HepG2 (cell line): ENCODE data around the gene ANKRD11. TPM values are rescaled to one million over a fixed set of nuclear protein-coding genes. Genes with fewer than 3 reads are reported as not detected.

Source experiments
- AGO2 ChIP-seq: fragments of 200-400 bp; formaldehyde crosslinking; optimal IDR thresholded peaks from 2 replicates; pipeline ENCODE3; 2017; ENCODE audit warnings: mild to moderate bottlenecking, low read depth, low read length, moderate library complexity
- ARID2 ChIP-seq: sonication (generic); formaldehyde crosslinking; IDR thresholded peaks from 2 replicates; pipeline ENCODE4 v1.8.1; 2022; ENCODE audit warnings: mild to moderate bottlenecking, missing genetic modification reagents, borderline replicate concordance
- KDM1A ChIP-seq: IDR thresholded peaks from 2 replicates; pipeline ENCODE4 v1.6.1; 2016; ENCODE audit warnings: missing compliant biosample characterization
- NR2C2 ChIP-seq: sonication (generic); formaldehyde crosslinking; IDR thresholded peaks from 2 replicates; pipeline ENCODE4 v1.4.0; 2020; ENCODE audit warnings: missing genetic modification reagents, mild to moderate bottlenecking, moderate library complexity, borderline replicate concordance
- PAX8 ChIP-seq: sonication (generic); formaldehyde crosslinking; IDR thresholded peaks from 2 replicates; pipeline ENCODE4 v1.8.0; 2022; ENCODE audit warnings: mild to moderate bottlenecking, missing genetic modification reagents, borderline replicate concordance
- REXO4 ChIP-seq: sonication (generic); formaldehyde crosslinking; IDR thresholded peaks from 2 replicates; pipeline ENCODE4 v1.8.0; 2022; ENCODE audit warnings: missing genetic modification reagents, mild to moderate bottlenecking, borderline replicate concordance
- SRY ChIP-seq: sonication (generic); formaldehyde crosslinking; IDR thresholded peaks from 2 replicates; pipeline ENCODE4 v1.8.0; 2022; ENCODE audit warnings: mild to moderate bottlenecking, missing genetic modification reagents
- ZBTB7A ChIP-seq: sonication (generic); formaldehyde crosslinking; IDR thresholded peaks from 2 replicates; pipeline ENCODE4 v1.8.0; 2022; ENCODE audit warnings: mild to moderate bottlenecking, missing genetic modification reagents
- ZBTB7B ChIP-seq: sonication (generic); formaldehyde crosslinking; IDR thresholded peaks from 2 replicates; pipeline ENCODE4 v1.4.0; 2020; ENCODE audit warnings: missing genetic modification reagents
- ZFYVE20 ChIP-seq: sonication (generic); formaldehyde crosslinking; IDR thresholded peaks from 2 replicates; pipeline ENCODE4 v1.8.0; 2023; ENCODE audit warnings: low read depth, mild to moderate bottlenecking, moderate library complexity, missing genetic modification reagents, borderline replicate concordance
- ZMAT3 ChIP-seq: sonication (generic); formaldehyde crosslinking; conservative IDR thresholded peaks from 2 replicates; pipeline ENCODE4 v1.7.0; 2021; ENCODE audit warnings: missing genetic modification reagents
- ZMYM2 ChIP-seq: sonication (generic); formaldehyde crosslinking; IDR thresholded peaks from 2 replicates; pipeline ENCODE4 v1.8.0; 2022; ENCODE audit warnings: mild to moderate bottlenecking, missing genetic modification reagents
- ZNF33B ChIP-seq: sonication (generic); formaldehyde crosslinking; IDR thresholded peaks from 2 replicates; pipeline ENCODE4 v1.5.1; 2020; ENCODE audit warnings: mild to moderate bottlenecking, missing genetic modification reagents
- ZNF343 ChIP-seq: sonication (generic); formaldehyde crosslinking; IDR thresholded peaks from 2 replicates; pipeline ENCODE4 v1.4.0; 2020; ENCODE audit warnings: mild to moderate bottlenecking, missing genetic modification reagents
- ZNF350 ChIP-seq: sonication (generic); formaldehyde crosslinking; IDR thresholded peaks from 2 replicates; pipeline ENCODE4 v1.4.0; 2020; ENCODE audit warnings: mild to moderate bottlenecking, low read depth, missing genetic modification reagents, borderline replicate concordance
- ZNF562 ChIP-seq: sonication (generic); formaldehyde crosslinking; IDR thresholded peaks from 2 replicates; pipeline ENCODE4 v1.8.0; 2022; ENCODE audit warnings: missing genetic modification reagents, borderline replicate concordance
- ZNF780A ChIP-seq: sonication (generic); formaldehyde crosslinking; IDR thresholded peaks from 2 replicates; pipeline ENCODE4 v1.8.0; 2022; ENCODE audit warnings: mild to moderate bottlenecking, missing genetic modification reagents, moderate library complexity
- ZSCAN29 ChIP-seq: sonication (generic); formaldehyde crosslinking; conservative IDR thresholded peaks from 2 replicates; pipeline ENCODE4 v1.4.0; 2020; ENCODE audit warnings: mild to moderate bottlenecking, missing genetic modification reagents
- ZZZ3 ChIP-seq: sonication (generic); formaldehyde crosslinking; IDR thresholded peaks from 2 replicates; pipeline ENCODE4 v1.4.0; 2020; ENCODE audit warnings: missing genetic modification reagents, mild to moderate bottlenecking, borderline replicate concordance
- polyA plus RNA-seq, 8 experiments: library from polyadenylated mRNA; depleted of rRNA in 3 of 8; stranded (reverse) in 7 of 8; unstranded in 1 of 8; fragments of >200 nt; fragmentation: Illumina TruSeq in 4 of 8; extraction: Trizol in 4 of 8; gene quantifications; 2 replicates each; pipeline versions ENCODE4 v1.2.1 to v1.2.3, GENCODE V29; 2011 to 2016; ENCODE audit warnings: low read depth in 4 of 8, missing spikeins in 1 of 8, mixed read lengths in 1 of 8; ENCODE audit not compliant: insufficient read depth in 1 of 8
- total RNA-seq, 5 experiments: library from RNA; depleted of rRNA; stranded (reverse); fragments of >200 nt; fragmentation: Illumina TruSeq; extraction: Trizol; gene quantifications; 2 replicates each; pipeline ENCODE4 v1.2.3, GENCODE V29; 2016; ENCODE audit warnings: low read depth in 1 of 5
- TF ChIP-seq, protein P1 (sequence below): sonication (generic); formaldehyde crosslinking; IDR thresholded peaks from 2 replicates; pipeline ENCODE4 v1.4.0; 2020; ENCODE audit warnings: missing genetic modification reagents
- TF ChIP-seq, protein P2 (sequence below): IDR thresholded peaks from 2 replicates; pipeline ENCODE4 v1.6.1; 2012; ENCODE audit warnings: inconsistent platforms
- TF ChIP-seq, protein P3 (sequence below): sonication (generic); formaldehyde crosslinking; IDR thresholded peaks from 2 replicates; pipeline ENCODE4 v1.5.1; 2020; ENCODE audit warnings: missing genetic modification reagents, mild to moderate bottlenecking, borderline replicate concordance
- TF ChIP-seq, protein P4 (sequence below): sonication (generic); formaldehyde crosslinking; IDR thresholded peaks from 2 replicates; pipeline ENCODE4 v1.4.0; 2020; ENCODE audit warnings: missing genetic modification reagents

The ANKRD11 gene
- total and polyA plus RNA-seq, 2 of the 13 experiments (the other 11 are each of a cell fraction or from before 2014, with no cell fraction given) = 21.4 to 38.4 TPM

DNA sequence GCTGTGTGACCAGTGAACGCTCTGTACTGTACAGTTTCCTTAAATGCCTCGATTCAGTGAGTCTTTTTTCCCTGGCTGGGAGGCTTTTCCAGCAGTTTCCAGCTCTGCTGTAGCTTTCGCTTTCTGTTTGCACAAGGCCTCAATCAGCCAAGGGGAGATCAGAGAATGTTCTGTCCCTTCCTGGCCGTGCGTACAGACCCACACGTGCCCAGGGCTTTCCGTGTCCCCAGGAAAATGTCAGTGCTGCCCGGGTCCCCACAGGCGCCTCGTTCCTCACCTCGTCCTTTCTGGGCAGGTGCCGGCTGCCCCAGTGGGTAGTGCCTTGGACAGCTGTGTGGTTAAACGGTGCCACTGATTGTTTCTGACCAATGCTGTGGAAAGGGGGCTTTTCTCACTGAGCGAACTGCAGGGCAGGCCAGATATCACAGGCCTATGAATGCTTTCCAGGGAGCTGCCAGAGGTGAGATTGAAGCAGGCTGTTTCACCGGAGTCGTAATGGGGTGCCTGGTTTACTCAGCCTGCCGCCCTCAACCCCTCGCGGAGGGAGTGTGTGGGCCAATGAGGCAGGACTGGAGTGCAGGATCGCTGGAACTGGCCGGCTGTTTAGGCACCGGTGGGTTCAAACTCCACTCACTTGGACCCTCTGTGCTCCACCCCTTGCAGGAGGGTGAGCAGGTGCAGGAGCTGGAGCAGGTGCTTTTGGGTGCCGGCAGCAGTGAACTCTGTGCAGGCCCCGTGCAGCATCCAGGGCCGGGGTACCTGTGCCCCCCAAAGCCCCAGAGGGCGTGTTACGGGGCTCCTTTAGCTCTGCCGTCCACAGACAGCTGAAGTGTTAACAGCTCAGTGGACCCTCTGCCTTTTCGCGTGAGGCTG is 228.4 kb downstream of the ANKRD11 start (continued):
- TF ChIP-seq, protein P1, sequence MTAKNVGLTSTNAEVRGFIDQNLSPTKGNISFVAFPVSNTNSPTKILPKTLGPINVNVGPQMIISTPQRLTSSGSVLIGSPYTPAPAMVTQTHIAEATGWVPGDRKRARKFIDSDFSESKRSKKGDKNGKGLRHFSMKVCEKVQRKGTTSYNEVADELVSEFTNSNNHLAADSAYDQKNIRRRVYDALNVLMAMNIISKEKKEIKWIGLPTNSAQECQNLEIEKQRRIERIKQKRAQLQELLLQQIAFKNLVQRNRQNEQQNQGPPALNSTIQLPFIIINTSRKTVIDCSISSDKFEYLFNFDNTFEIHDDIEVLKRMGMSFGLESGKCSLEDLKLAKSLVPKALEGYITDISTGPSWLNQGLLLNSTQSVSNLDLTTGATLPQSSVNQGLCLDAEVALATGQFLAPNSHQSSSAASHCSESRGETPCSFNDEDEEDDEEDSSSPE (CRISPR knock-in tag) = peak; percentile 17; the same call in 1 of the 2 replicates
- TF ChIP-seq SRY (CRISPR knock-in tag) (0 out of 2 replicates have a peak, but pooled peaks have one; percentile 45), ZMAT3 (CRISPR knock-in tag) (peak; percentile 48; the same call in 1 of the 2 replicates), ZNF343 (CRISPR knock-in tag) (peak; percentile 81; the same call in 1 of the 2 replicates), KDM1A (no peak), ZNF562 (no peak; the same call in 1 of the 2 replicates), ZSCAN29 (0 out of 2 replicates have a peak, but pooled peaks have one; percentile 80), ARID2 (CRISPR knock-in tag) (peak; percentile 75; the same call in 1 of the 2 replicates), NR2C2 (CRISPR knock-in tag) (peak; percentile 15; the same call in 1 of the 2 replicates), ZMYM2 (CRISPR knock-in tag) (0 out of 2 replicates have a peak, but pooled peaks have one; percentile 63), AGO2 (peak; percentile 77), ZNF350 (CRISPR knock-in tag) (peak; percentile 34), ZNF33B (no peak), ZBTB7B (peak; percentile 64; the same call in 1 of the 2 replicates), ZNF780A (CRISPR knock-in tag) (peak; percentile 42; the same call in 1 of the 2 replicates), ZBTB7A (CRISPR knock-in tag) (peak; percentile 66; the same call in 1 of the 2 replicates), PAX8 (CRISPR knock-in tag) (no peak; the same call in 1 of the 2 replicates), REXO4 (CRISPR knock-in tag) (no peak), ZFYVE20 (no peak), ZZZ3 (CRISPR knock-in tag) (peak; percentile 12; the same call in 1 of the 2 replicates)
- TF ChIP-seq, protein P2, sequence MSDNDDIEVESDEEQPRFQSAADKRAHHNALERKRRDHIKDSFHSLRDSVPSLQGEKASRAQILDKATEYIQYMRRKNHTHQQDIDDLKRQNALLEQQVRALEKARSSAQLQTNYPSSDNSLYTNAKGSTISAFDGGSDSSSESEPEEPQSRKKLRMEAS = peak; percentile 77
- TF ChIP-seq, protein P3, sequence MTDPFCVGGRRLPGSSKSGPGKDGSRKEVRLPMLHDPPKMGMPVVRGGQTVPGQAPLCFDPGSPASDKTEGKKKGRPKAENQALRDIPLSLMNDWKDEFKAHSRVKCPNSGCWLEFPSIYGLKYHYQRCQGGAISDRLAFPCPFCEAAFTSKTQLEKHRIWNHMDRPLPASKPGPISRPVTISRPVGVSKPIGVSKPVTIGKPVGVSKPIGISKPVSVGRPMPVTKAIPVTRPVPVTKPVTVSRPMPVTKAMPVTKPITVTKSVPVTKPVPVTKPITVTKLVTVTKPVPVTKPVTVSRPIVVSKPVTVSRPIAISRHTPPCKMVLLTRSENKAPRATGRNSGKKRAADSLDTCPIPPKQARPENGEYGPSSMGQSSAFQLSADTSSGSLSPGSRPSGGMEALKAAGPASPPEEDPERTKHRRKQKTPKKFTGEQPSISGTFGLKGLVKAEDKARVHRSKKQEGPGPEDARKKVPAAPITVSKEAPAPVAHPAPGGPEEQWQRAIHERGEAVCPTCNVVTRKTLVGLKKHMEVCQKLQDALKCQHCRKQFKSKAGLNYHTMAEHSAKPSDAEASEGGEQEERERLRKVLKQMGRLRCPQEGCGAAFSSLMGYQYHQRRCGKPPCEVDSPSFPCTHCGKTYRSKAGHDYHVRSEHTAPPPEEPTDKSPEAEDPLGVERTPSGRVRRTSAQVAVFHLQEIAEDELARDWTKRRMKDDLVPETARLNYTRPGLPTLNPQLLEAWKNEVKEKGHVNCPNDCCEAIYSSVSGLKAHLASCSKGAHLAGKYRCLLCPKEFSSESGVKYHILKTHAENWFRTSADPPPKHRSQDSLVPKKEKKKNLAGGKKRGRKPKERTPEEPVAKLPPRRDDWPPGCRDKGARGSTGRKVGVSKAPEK (CRISPR knock-in tag) = peak; percentile 63; the same call in 1 of the 2 replicates
- TF ChIP-seq, protein P4, sequence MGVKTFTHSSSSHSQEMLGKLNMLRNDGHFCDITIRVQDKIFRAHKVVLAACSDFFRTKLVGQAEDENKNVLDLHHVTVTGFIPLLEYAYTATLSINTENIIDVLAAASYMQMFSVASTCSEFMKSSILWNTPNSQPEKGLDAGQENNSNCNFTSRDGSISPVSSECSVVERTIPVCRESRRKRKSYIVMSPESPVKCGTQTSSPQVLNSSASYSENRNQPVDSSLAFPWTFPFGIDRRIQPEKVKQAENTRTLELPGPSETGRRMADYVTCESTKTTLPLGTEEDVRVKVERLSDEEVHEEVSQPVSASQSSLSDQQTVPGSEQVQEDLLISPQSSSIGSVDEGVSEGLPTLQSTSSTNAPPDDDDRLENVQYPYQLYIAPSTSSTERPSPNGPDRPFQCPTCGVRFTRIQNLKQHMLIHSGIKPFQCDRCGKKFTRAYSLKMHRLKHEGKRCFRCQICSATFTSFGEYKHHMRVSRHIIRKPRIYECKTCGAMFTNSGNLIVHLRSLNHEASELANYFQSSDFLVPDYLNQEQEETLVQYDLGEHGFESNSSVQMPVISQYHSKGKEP (CRISPR knock-in tag) = 0 out of 2 replicates have a peak, but pooled peaks have one; percentile 74
